WTC11 (cell line): ENCODE measurements around the gene SARS1. TPM values are rescaled to one million over a fixed set of nuclear protein-coding genes. Genes with fewer than 3 reads are reported as not detected.

ENCODE experiments used
- ATAC-seq: fragments of 200-7000 bp; cut with Tn5 transposase; 2 replicates; pipeline ENCODE4 v1.10.0; 2021; ENCODE audit warnings: mild to moderate bottlenecking, moderate library complexity
- CTCF ChIA-PET: fragments of 300-600 bp; sonication (Branson Sonifier 250); formaldehyde crosslinking; loops from one replicate; lab custom pipeline; 2021; ENCODE audit warnings: antibody characterized with exemption; lab: Charles Lee
- POLR2A ChIA-PET: fragments of 350-600 bp; sonication (Branson Sonifier 250); formaldehyde crosslinking; loops from one replicate; lab custom pipeline; 2021; ENCODE audit warnings: antibody characterized with exemption; lab: Charles Lee
- DNase-seq: peaks from one replicate; pipeline ENCODE4 v3.0.0; 2021; ENCODE audit warnings: low spot score
- H3K27ac Mint-ChIP-seq: 2 replicates; pipeline ENCODE4 v1.8.0; 2021; ENCODE audit warnings: mixed read lengths
- H3K27me3 Mint-ChIP-seq: 2 replicates; pipeline ENCODE4 v1.8.0; 2021; ENCODE audit warnings: low read depth, mild to moderate bottlenecking, moderate library complexity, mixed read lengths
- H3K36me3 Mint-ChIP-seq: 2 replicates; pipeline ENCODE4 v1.8.0; 2021; ENCODE audit warnings: mixed read lengths
- H3K4me1 Mint-ChIP-seq: 2 replicates; pipeline ENCODE4 v1.8.0; 2022; ENCODE audit warnings: mixed read lengths
- H3K4me3 Mint-ChIP-seq: 2 replicates; pipeline ENCODE4 v1.8.0; 2021; ENCODE audit warnings: mild to moderate bottlenecking, moderate library complexity, mixed read lengths
- H3K9me3 Mint-ChIP-seq: 2 replicates; pipeline ENCODE4 v1.8.0; 2021; ENCODE audit warnings: mixed read lengths
- AR ChIP-seq: fragments of 250-450 bp; sonication (Bioruptor Pico); IDR thresholded peaks from 2 replicates; pipeline ENCODE4 v1.9.0; 2021; ENCODE audit warnings: mild to moderate bottlenecking
- ATF2 ChIP-seq: sonication (generic); formaldehyde crosslinking; IDR thresholded peaks from 2 replicates; pipeline ENCODE4 v1.8.1; 2022; ENCODE audit warnings: low read depth, missing genetic modification reagents, borderline replicate concordance
- CREB1 ChIP-seq: sonication (generic); formaldehyde crosslinking; IDR thresholded peaks from 2 replicates; pipeline ENCODE4 v1.8.0; 2023; ENCODE audit warnings: mild to moderate bottlenecking, missing genetic modification reagents
- E2F4 ChIP-seq: sonication (generic); formaldehyde crosslinking; IDR thresholded peaks from 2 replicates; pipeline ENCODE4 v1.8.1; 2022; ENCODE audit warnings: low read depth, mild to moderate bottlenecking, moderate library complexity, missing genetic modification reagents, borderline replicate concordance
- EMX1 ChIP-seq: fragments of 250-450 bp; sonication (Bioruptor Pico); IDR thresholded peaks from 2 replicates; pipeline ENCODE4 v1.8.0; 2021; ENCODE audit warnings: mild to moderate bottlenecking
- ERG ChIP-seq: fragments of 250-450 bp; sonication (Bioruptor Pico); IDR thresholded peaks from 2 replicates; pipeline ENCODE4 v1.8.0; 2021; ENCODE audit warnings: mild to moderate bottlenecking
- ETV6 ChIP-seq: sonication (generic); formaldehyde crosslinking; IDR thresholded peaks from 2 replicates; pipeline ENCODE4 v1.8.1; 2022; ENCODE audit warnings: mild to moderate bottlenecking, missing genetic modification reagents
- FOXP1 ChIP-seq: sonication (generic); formaldehyde crosslinking; IDR thresholded peaks from 2 replicates; pipeline ENCODE4 v1.8.0; 2022; ENCODE audit warnings: missing genetic modification reagents, mild to moderate bottlenecking, moderate library complexity, borderline replicate concordance
- FOXP4 ChIP-seq: sonication (generic); formaldehyde crosslinking; IDR thresholded peaks from 2 replicates; pipeline ENCODE4 v1.8.0; 2022; ENCODE audit warnings: mild to moderate bottlenecking, missing genetic modification reagents
- GABPB1 ChIP-seq: sonication (generic); formaldehyde crosslinking; IDR thresholded peaks from 2 replicates; pipeline ENCODE4 v1.8.1; 2023; ENCODE audit warnings: mild to moderate bottlenecking, missing genetic modification reagents
- IRF2 ChIP-seq: sonication (generic); formaldehyde crosslinking; IDR thresholded peaks from 2 replicates; pipeline ENCODE4 v1.8.0; 2022; ENCODE audit warnings: low read depth, missing genetic modification reagents, borderline replicate concordance
- MAX ChIP-seq: sonication (generic); formaldehyde crosslinking; IDR thresholded peaks from 2 replicates; pipeline ENCODE4 v1.8.0; 2022; ENCODE audit warnings: mild to moderate bottlenecking, missing genetic modification reagents
- MYBL2 ChIP-seq: sonication (generic); formaldehyde crosslinking; IDR thresholded peaks from 2 replicates; pipeline ENCODE4 v1.8.1; 2023; ENCODE audit warnings: mild to moderate bottlenecking, moderate library complexity, missing genetic modification reagents
- NFE2L1 ChIP-seq: sonication (generic); formaldehyde crosslinking; IDR thresholded peaks from 2 replicates; pipeline ENCODE4 v1.8.1; 2023; ENCODE audit warnings: missing genetic modification reagents
- NR1H2 ChIP-seq: sonication (generic); formaldehyde crosslinking; IDR thresholded peaks from 2 replicates; pipeline ENCODE4 v1.9.0; 2021; ENCODE audit warnings: mild to moderate bottlenecking, moderate library complexity, missing genetic modification reagents
- NR2C2 ChIP-seq: sonication (generic); formaldehyde crosslinking; IDR thresholded peaks from 2 replicates; pipeline ENCODE4 v1.8.0; 2022; ENCODE audit warnings: mild to moderate bottlenecking, missing genetic modification reagents
- RELA ChIP-seq: sonication (generic); formaldehyde crosslinking; IDR thresholded peaks from 2 replicates; pipeline ENCODE4 v1.8.1; 2022; ENCODE audit warnings: missing genetic modification reagents, mild to moderate bottlenecking, borderline replicate concordance
- SMAD4 ChIP-seq: sonication (generic); formaldehyde crosslinking; IDR thresholded peaks from 2 replicates; pipeline ENCODE4 v1.8.0; 2022; ENCODE audit warnings: mild to moderate bottlenecking, missing genetic modification reagents
- SOX15 ChIP-seq: fragments of 250-450 bp; sonication (Bioruptor Pico); IDR thresholded peaks from 2 replicates; pipeline ENCODE4 v1.9.0; 2021; ENCODE audit warnings: mild to moderate bottlenecking
- USF1 ChIP-seq: sonication (generic); formaldehyde crosslinking; IDR thresholded peaks from 2 replicates; pipeline ENCODE4 v1.8.0; 2022; ENCODE audit warnings: mild to moderate bottlenecking, missing genetic modification reagents
- ZMAT4 ChIP-seq: fragments of 250-450 bp; sonication (Bioruptor Pico); IDR thresholded peaks from 2 replicates; pipeline ENCODE4 v1.9.0; 2021; ENCODE audit warnings: mild to moderate bottlenecking
- ZNF121 ChIP-seq: sonication (generic); formaldehyde crosslinking; IDR thresholded peaks from 2 replicates; pipeline ENCODE4 v1.8.0; 2023; ENCODE audit warnings: missing genetic modification reagents
- ZNF219 ChIP-seq: sonication (generic); formaldehyde crosslinking; IDR thresholded peaks from 2 replicates; pipeline ENCODE4 v1.8.0; 2023; ENCODE audit warnings: missing genetic modification reagents, mild to moderate bottlenecking, borderline replicate concordance
- ZNF396 ChIP-seq: fragments of 250-450 bp; sonication (Bioruptor Pico); IDR thresholded peaks from 2 replicates; pipeline ENCODE4 v1.8.0; 2021; ENCODE audit warnings: mild to moderate bottlenecking, moderate library complexity, borderline replicate concordance
- ZNF416 ChIP-seq: fragments of 250-450 bp; sonication (Bioruptor Pico); IDR thresholded peaks from 2 replicates; pipeline ENCODE4 v1.9.0; 2021; ENCODE audit warnings: mild to moderate bottlenecking, inconsistent platforms
- ZSCAN18 ChIP-seq: fragments of 250-450 bp; sonication (Bioruptor Pico); IDR thresholded peaks from 2 replicates; pipeline ENCODE4 v2.1.2; 2022; ENCODE audit warnings: mild to moderate bottlenecking, moderate library complexity
- total RNA-seq: library from RNA; stranded (reverse); gene quantifications from 3 replicates; pipeline ENCODE4 v1.2.3, GENCODE V29; 2021

The SARS1 gene
- total RNA-seq, 1 experiment from 2014 or later, result 149 TPM

GRCh38 chr1:109263597-109264378 lies 50.1 kb downstream of the SARS1 start:
- Mint-ChIP-seq H3K36me3 (peaks cover 3% of the 10 kb centered on the region; the same call in 1 of the 2 replicates), H3K9me3 (no peaks in the 10 kb centered on the region), H3K4me1 (peaks cover 21% of the 10 kb centered on the region), H3K27me3 (no peaks in the 10 kb centered on the region), H3K27ac (no peak overlapping the region), H3K4me3 (no peak overlapping the region)
- DNase-seq (peak; percentile 96), ATAC-seq (peak; percentile 93)
- CTCF ChIA-PET, result interaction anchor here (0.5 to 2.7 kb wide), 30 partner anchors 9 to 274 kb away, joined by 3 to 35 read pairs (median 4); partner anchors contain the start of genes CELSR2, CYB561D1, MYBPHL and PSMA5
- POLR2A ChIA-PET, result interaction anchor here (0.6 to 1.0 kb wide), 2 partner anchors 22 to 63 kb away, joined by 3 read pairs; no protein-coding TSS in a partner anchor
- TF ChIP-seq ERG (CRISPR knock-in tag) (no peak), ZNF121 (peak; percentile 83), NR2C2 (peak; percentile 64), IRF2 (CRISPR knock-in tag) (no peak), FOXP1 (CRISPR knock-in tag) (peak; percentile 71; the same call in 1 of the 2 replicates), CREB1 (CRISPR knock-in tag) (peak; percentile 82), ATF2 (peak; percentile 38; the same call in 1 of the 2 replicates), SOX15 (no peak), NR1H2 (CRISPR knock-in tag) (no peak), ZNF396 (CRISPR knock-in tag) (no peak), MYBL2 (CRISPR knock-in tag) (peak; percentile 82), AR (CRISPR knock-in tag) (no peak), EMX1 (CRISPR knock-in tag) (no peak), USF1 (CRISPR knock-in tag) (peak; percentile 61; the same call in 1 of the 2 replicates), E2F4 (no peak), GABPB1 (CRISPR knock-in tag) (peak; percentile 55; the same call in 1 of the 2 replicates), ZMAT4 (CRISPR knock-in tag) (no peak), SMAD4 (CRISPR knock-in tag) (peak; percentile 86; the same call in 1 of the 2 replicates), ZSCAN18 (CRISPR knock-in tag) (no peak), ZNF416 (CRISPR knock-in tag) (no peak), MAX (peak; percentile 98), ETV6 (peak; percentile 94), ZNF219 (CRISPR knock-in tag) (no peak), FOXP4 (CRISPR knock-in tag) (peak; percentile 90), NFE2L1 (peak; percentile 73; the same call in 1 of the 2 replicates), RELA (CRISPR knock-in tag) (peak; percentile 71)
